Esophagus muscularis mucosa (tissue), 4 donors: ENCODE measurements around the gene FUT4. TPM values are rescaled to one million over a fixed set of nuclear protein-coding genes. Genes with fewer than 3 reads are reported as not detected.

Experiments
- DNase-seq: peaks from one replicate; pipeline ENCODE4 v3.0.0-alpha.2; 2017; ENCODE audit errors: extremely low spot score
- H3K27ac ChIP-seq, 4 donors: fragments of 200-600 bp; sonication (generic); replicated peaks in 1 of 4; 1 replicate in 3 of 4; 2 replicates in 1 of 4; pipeline ENCODE4 v1.5.1; 2016 to 2019; ENCODE audit warnings: mild to moderate bottlenecking in 1 of 4
- H3K27me3 ChIP-seq, 4 donors: fragments of 200-600 bp; sonication (generic); one replicate each; pipeline versions ENCODE4 v1.5.1 to v1.6.0; 2016 to 2019
- H3K36me3 ChIP-seq, 4 donors: fragments of 200-600 bp; sonication (generic); one replicate each; pipeline ENCODE4 v1.5.1; 2016 to 2019
- H3K4me1 ChIP-seq, 4 donors: fragments of 200-600 bp; sonication (generic); one replicate each; pipeline ENCODE4 v1.5.1; 2016 to 2019
- H3K4me3 ChIP-seq, 4 donors: fragments of 200-600 bp; sonication (generic); 1 replicate in 2 of 4; 2 replicates in 2 of 4; pipeline ENCODE4 v1.5.1; 2016 to 2019; ENCODE audit warnings: mild to moderate bottlenecking in 4 of 4, moderate library complexity in 1 of 4
- H3K9me3 ChIP-seq, 4 donors: fragments of 200-600 bp; sonication (generic); 1 replicate in 3 of 4; 2 replicates in 1 of 4; pipeline ENCODE4 v1.5.1; 2016 to 2019
- EP300 ChIP-seq: sonication (generic); formaldehyde crosslinking; IDR thresholded peaks from one replicate; pipeline ENCODE4 v1.6.1; 2017; ENCODE audit warnings: antibody characterized with exemption
- POLR2A ChIP-seq: fragments of 450-650 bp; IDR thresholded peaks from one replicate; pipeline ENCODE4 v1.6.1; 2017; ENCODE audit warnings: antibody characterized with exemption, moderate library complexity, mild to moderate bottlenecking, low read depth
- POLR2AphosphoS5 ChIP-seq, 2 donors: sonication (generic); formaldehyde crosslinking; IDR thresholded peaks; one replicate each; pipeline ENCODE4 v1.6.1; 2017; ENCODE audit warnings: antibody characterized with exemption in 2 of 2
- WGBS: methylation state at CpG from one replicate; pipeline ENCODE4 v1.1.5; 2018; 5-methylcytosine and 5-hydroxymethylcytosine counted together
- intact Hi-C: fragments of 100-400 bp; cut with DNase I; formaldehyde crosslinking; loops from one replicate; pipeline ENCODE4 v1.15.1; 2023
- total RNA-seq, 4 donors: library from RNA; depleted of rRNA; stranded (reverse); fragments of >200 nt; gene quantifications; one replicate each; pipeline versions ENCODE4 v1.1.0 to v1.2.1, GENCODE V29; 2016
- TF ChIP-seq, protein P1 (sequence below), 3 experiments: fragments of 200-600 bp in 2 of 3; fragments of 450-650 bp in 1 of 3; sonication (generic) in 2 of 3; IDR thresholded peaks; one replicate each; pipeline ENCODE4 v1.5.1; 2017 to 2019; ENCODE audit warnings: antibody characterized with exemption in 3 of 3, mild to moderate bottlenecking in 2 of 3, moderate library complexity in 1 of 3

Gene FUT4
- total RNA-seq, 4 donors from 2014 or later: 5.5 to 8.8 (median 7.2) TPM

DNA sequence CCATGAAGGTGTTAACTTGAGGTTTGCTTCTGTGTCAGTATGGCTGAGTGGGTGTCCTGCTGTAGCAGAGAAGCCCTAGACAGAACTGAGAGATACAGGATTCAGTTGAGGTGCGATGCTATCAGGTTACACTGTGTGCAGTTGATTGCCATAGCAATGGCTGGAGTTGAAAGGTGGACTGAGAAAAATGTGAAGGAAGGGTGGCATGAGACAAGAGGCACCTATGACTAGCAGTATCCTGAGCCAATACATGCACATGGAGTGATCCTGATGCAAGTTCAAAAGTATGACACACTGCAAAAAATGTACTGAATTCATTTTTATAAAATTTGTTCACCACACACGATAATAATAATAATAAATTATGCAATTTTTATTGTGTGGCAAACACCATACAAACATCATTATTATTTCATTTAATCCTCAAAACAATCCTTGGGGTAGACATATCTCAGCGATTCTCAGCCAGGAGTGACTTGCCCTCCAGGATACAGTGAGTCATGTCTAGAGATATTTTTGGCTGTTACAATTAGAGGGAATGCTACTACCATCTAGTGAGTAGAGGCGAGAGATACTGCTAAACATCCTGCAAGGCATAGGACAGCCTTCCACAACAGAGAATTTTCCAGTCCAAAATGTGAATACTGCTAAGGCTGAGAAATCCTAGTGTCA is 19.6 kb downstream of the FUT4 start:
- Histone ChIP-seq H3K4me1 (peaks cover 0 to 10% (median 3%) of the 10 kb centered on the region in 4 donors), H3K9me3 (no peaks in the 10 kb centered on the region), H3K27ac (no peak overlapping the region), H3K27me3 (no peaks in the 10 kb centered on the region), H3K4me3 (no peak overlapping the region), H3K36me3 (no peaks in the 10 kb centered on the region)
- intact Hi-C loops: no loop called here
- TF ChIP-seq, protein P1, sequence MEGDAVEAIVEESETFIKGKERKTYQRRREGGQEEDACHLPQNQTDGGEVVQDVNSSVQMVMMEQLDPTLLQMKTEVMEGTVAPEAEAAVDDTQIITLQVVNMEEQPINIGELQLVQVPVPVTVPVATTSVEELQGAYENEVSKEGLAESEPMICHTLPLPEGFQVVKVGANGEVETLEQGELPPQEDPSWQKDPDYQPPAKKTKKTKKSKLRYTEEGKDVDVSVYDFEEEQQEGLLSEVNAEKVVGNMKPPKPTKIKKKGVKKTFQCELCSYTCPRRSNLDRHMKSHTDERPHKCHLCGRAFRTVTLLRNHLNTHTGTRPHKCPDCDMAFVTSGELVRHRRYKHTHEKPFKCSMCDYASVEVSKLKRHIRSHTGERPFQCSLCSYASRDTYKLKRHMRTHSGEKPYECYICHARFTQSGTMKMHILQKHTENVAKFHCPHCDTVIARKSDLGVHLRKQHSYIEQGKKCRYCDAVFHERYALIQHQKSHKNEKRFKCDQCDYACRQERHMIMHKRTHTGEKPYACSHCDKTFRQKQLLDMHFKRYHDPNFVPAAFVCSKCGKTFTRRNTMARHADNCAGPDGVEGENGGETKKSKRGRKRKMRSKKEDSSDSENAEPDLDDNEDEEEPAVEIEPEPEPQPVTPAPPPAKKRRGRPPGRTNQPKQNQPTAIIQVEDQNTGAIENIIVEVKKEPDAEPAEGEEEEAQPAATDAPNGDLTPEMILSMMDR (IDR thresholded peaks at IDR 0.05): peak; percentile 13 to 47 (median 46)
- no peak for TF ChIP-seq POLR2A
- DNase-seq: no peak
- 48% methylated on average over 4 of the region's 4 CpGs for WGBS

DNA sequence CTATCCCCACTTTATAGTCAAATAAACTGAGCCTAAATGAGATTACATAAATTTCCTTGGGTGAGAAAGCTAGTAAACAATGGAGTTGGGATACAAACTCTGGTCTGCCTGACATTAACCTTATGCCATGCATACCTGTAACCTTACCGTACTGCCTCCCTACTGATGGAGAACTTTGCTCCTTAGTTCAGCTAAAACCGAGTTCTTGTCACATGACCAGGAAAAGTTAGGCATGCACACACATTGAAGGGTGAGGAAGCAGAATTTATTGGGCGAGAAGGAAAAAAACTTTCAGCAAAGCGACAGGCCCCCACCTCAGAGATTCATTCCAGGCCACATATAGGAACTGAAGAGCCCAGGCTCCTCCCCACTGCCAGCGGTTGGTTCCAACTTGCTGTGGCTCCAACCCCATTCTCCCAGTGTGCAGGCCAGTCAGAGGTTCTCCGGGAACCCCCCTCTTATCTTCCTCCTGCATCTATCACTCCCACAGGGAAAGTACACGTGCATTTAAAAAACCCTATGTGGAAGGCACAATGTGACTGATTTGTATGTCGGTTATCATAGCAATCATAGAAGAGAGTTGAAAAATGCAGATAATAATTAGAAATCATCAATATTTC is 20.2 kb downstream of the FUT4 start:
- Histone ChIP-seq H3K27me3 (no peaks in the 10 kb centered on the region), H3K27ac (no peak overlapping the region), H3K9me3 (no peaks in the 10 kb centered on the region), H3K4me1 (peaks cover 0 to 9% (median 2%) of the 10 kb centered on the region in 4 donors), H3K36me3 (no peaks in the 10 kb centered on the region), H3K4me3 (no peak overlapping the region)
- intact Hi-C loops: no loop called here
- 74% methylated on average over 8 of the region's 8 CpGs for WGBS
- TF ChIP-seq POLR2AphosphoS5 (IDR thresholded peaks at IDR 0.05): no peak
- TF ChIP-seq EP300: no peak
- TF ChIP-seq POLR2A: no peak
- TF ChIP-seq, protein P1 (IDR thresholded peaks at IDR 0.05): no peak
- no peak for DNase-seq

GRCh38 chr11:94567181-94567670 is 23.5 kb downstream of the FUT4 start, which contains the start of gene PIWIL4:
PIWIL4 (plus strand) TSS chr11:94567368; CDS start chr11:94567519, 151 bp downstream.
- Histone ChIP-seq H3K27me3 (no peaks in the 10 kb centered on the region), H3K4me1 (peaks cover 0 to 9% (median 2%) of the 10 kb centered on the region in 4 donors), H3K27ac (no peak within 1 kb of the TSS), H3K36me3 (no peaks in the 10 kb centered on the region), H3K9me3 (no peaks in the 10 kb centered on the region), H3K4me3 (no peak within 1 kb of the TSS)
- DNase-seq: no peak
- intact Hi-C loops: no loop called here
- 96% methylated on average over 16 of the region's 25 CpGs for WGBS
- TF ChIP-seq POLR2AphosphoS5 (IDR thresholded peaks at IDR 0.05) (no peak), EP300 (no peak), POLR2A (no peak)
- TF ChIP-seq, protein P1 (IDR thresholded peaks at IDR 0.05): no peak

DNA sequence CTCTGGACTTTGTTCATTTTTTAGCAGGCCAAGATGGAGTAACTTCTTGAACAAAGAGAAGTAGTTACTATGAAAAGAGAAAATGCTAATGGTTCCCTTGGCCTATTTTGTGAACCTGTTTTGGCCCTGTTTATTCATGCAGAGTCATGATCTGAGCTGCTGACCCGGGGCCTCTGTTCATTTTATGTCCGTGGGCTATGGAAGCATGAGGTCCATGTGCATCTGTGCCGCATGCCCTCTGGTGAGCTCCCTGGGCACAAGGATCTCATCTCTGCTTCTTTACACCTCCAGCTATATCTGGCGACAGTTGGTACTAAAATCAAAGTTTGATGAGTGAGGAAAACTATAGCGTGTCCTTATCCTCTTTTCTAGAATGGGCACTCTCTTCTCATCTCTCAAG is 24.5 kb downstream of the FUT4 start:
- H3K4me3 ChIP-seq: no peak overlapping the region
- no peaks in the 10 kb centered on the region for H3K9me3 ChIP-seq
- peaks cover 0 to 7% (median 1%) of the 10 kb centered on the region in 4 donors for H3K4me1 ChIP-seq
- no peak for TF ChIP-seq POLR2AphosphoS5 (IDR thresholded peaks at IDR 0.05)
- TF ChIP-seq POLR2A: no peak
- TF ChIP-seq, protein P1 (IDR thresholded peaks at IDR 0.05): no peak
- TF ChIP-seq EP300: no peak
- no peaks in the 10 kb centered on the region for H3K27me3 ChIP-seq
- intact Hi-C loops: no loop called here
- no peak for DNase-seq
- no peak overlapping the region for H3K27ac ChIP-seq
- WGBS: 98% methylated on average over 5 of the region's 5 CpGs
- H3K36me3 ChIP-seq: no peaks in the 10 kb centered on the region
